Measurements from ENCODE around the gene KCNIP3. TPM values are rescaled to one million over a fixed set of nuclear protein-coding genes. Genes with fewer than 3 reads are reported as not detected.

The KCNIP3 gene
- total and polyA plus RNA-seq, 4 experiments from 2014 or later: not detected

GRCh38 chr2:95276244-95276887 is 20.8 kb upstream of the KCNIP3 start:
- DNase-seq: no peak
- Histone ChIP-seq H3K9me3 (ENCODE audit: control insufficient read depth in 1 of 2, low read length in 2 of 2) (no peaks in the 10 kb centered on the region), H3K4me3 (ENCODE audit: low read length in 2 of 2) (no peak overlapping the region), H3K27ac (ENCODE audit: low read depth, low read length) (no peak overlapping the region), H3K27me3 (ENCODE audit: insufficient read depth, low read length) (no peaks in the 10 kb centered on the region), H3K36me3 (ENCODE audit: insufficient read depth, low read length) (no peaks in the 10 kb centered on the region), H3K4me1 (ENCODE audit: insufficient read depth, low read length) (no peaks in the 10 kb centered on the region)
- Mint-ChIP-seq H3K27ac (no peak overlapping the region), H3K4me1 (peaks cover 0 to 1% (median 0%) of the 10 kb centered on the region in 4 donors), H3K36me3 (no peaks in the 10 kb centered on the region), H3K9me3 (peaks cover 0 to 2% (median 0%) of the 10 kb centered on the region in 8 donors), H3K27me3 (no peaks in the 10 kb centered on the region), H3K4me3 (no peak overlapping the region)
- CTCF ChIA-PET (ENCODE audit: partially characterized antibody): no interaction called here
- POLR2A ChIA-PET (ENCODE audit: partially characterized antibody): no interaction called here
- intact Hi-C loops (cut with micrococcal nuclease): no loop called here

- no peak overlapping the region for H3K27ac Mint-ChIP-seq
- intact Hi-C loops (cut with micrococcal nuclease): no loop called here
- H3K4me3 Mint-ChIP-seq: no peak overlapping the region
- H3K36me3 Mint-ChIP-seq: no peaks in the 10 kb centered on the region
- peaks cover 0 to 2% (median 0%) of the 10 kb centered on the region in 8 donors for H3K9me3 Mint-ChIP-seq
- peaks cover 0 to 1% (median 0%) of the 10 kb centered on the region in 4 donors for H3K4me1 Mint-ChIP-seq
- Histone ChIP-seq H3K9me3 (ENCODE audit: control insufficient read depth in 1 of 2, low read length in 2 of 2) (no peaks in the 10 kb centered on the region), H3K27me3 (ENCODE audit: insufficient read depth, low read length) (no peaks in the 10 kb centered on the region), H3K27ac (ENCODE audit: low read depth, low read length) (no peak overlapping the region), H3K36me3 (ENCODE audit: insufficient read depth, low read length) (no peaks in the 10 kb centered on the region), H3K4me3 (ENCODE audit: low read length in 2 of 2) (no peak overlapping the region), H3K4me1 (ENCODE audit: insufficient read depth, low read length) (no peaks in the 10 kb centered on the region)
- ChIA-PET POLR2A (ENCODE audit: partially characterized antibody) (no interaction called here), CTCF (ENCODE audit: partially characterized antibody) (no interaction called here)
- H3K27me3 Mint-ChIP-seq: no peaks in the 10 kb centered on the region
- no peak for DNase-seq
These were observed 20.3 kb upstream of the KCNIP3 start for GRCh38 chr2:95276888-95277245.

- intact Hi-C loops (cut with micrococcal nuclease): no loop called here
- H3K4me3 Mint-ChIP-seq: no peak overlapping the region
- Histone ChIP-seq H3K27ac (ENCODE audit: low read depth, low read length) (no peak overlapping the region), H3K36me3 (ENCODE audit: insufficient read depth, low read length) (no peaks in the 10 kb centered on the region), H3K27me3 (ENCODE audit: insufficient read depth, low read length) (no peaks in the 10 kb centered on the region), H3K4me3 (ENCODE audit: low read length in 2 of 2) (no peak overlapping the region), H3K4me1 (ENCODE audit: insufficient read depth, low read length) (no peaks in the 10 kb centered on the region), H3K9me3 (ENCODE audit: control insufficient read depth in 1 of 2, low read length in 2 of 2) (no peaks in the 10 kb centered on the region)
- peaks cover 0 to 2% (median 0%) of the 10 kb centered on the region in 8 donors for H3K9me3 Mint-ChIP-seq
- CTCF ChIA-PET (ENCODE audit: partially characterized antibody): no interaction called here
- POLR2A ChIA-PET (ENCODE audit: partially characterized antibody): no interaction called here
- no peaks in the 10 kb centered on the region for H3K36me3 Mint-ChIP-seq
- no peak for DNase-seq
- no peak overlapping the region for H3K27ac Mint-ChIP-seq
- no peaks in the 10 kb centered on the region for H3K27me3 Mint-ChIP-seq
- H3K4me1 Mint-ChIP-seq: peaks cover 0 to 1% (median 0%) of the 10 kb centered on the region in 4 donors
These were observed 19.8 kb upstream of the KCNIP3 start for GRCh38 chr2:95277246-95277906.

GRCh38 chr2:95278051-95278471 is 19.1 kb upstream of the KCNIP3 start:
- Mint-ChIP-seq H3K4me3 (no peak overlapping the region), H3K36me3 (no peaks in the 10 kb centered on the region), H3K27ac (no peak overlapping the region), H3K9me3 (peaks cover 0 to 2% (median 0%) of the 10 kb centered on the region in 8 donors), H3K4me1 (peaks cover 0 to 1% (median 0%) of the 10 kb centered on the region in 4 donors), H3K27me3 (no peaks in the 10 kb centered on the region)
- no peaks in the 10 kb centered on the region for H3K9me3 ChIP-seq (ENCODE audit: control insufficient read depth in 1 of 2, low read length in 2 of 2)
- H3K4me3 ChIP-seq (ENCODE audit: low read length in 2 of 2): no peak overlapping the region
- H3K4me1 ChIP-seq (ENCODE audit: insufficient read depth, low read length): no peaks in the 10 kb centered on the region
- H3K27ac ChIP-seq (ENCODE audit: low read depth, low read length): no peak overlapping the region
- intact Hi-C loops (cut with micrococcal nuclease): no loop called here
- no peaks in the 10 kb centered on the region for H3K36me3 ChIP-seq (ENCODE audit: insufficient read depth, low read length)
- ChIA-PET CTCF (ENCODE audit: partially characterized antibody) (no interaction called here), POLR2A (ENCODE audit: partially characterized antibody) (no interaction called here)
- no peaks in the 10 kb centered on the region for H3K27me3 ChIP-seq (ENCODE audit: insufficient read depth, low read length)
- no peak for DNase-seq

- Mint-ChIP-seq H3K9me3 (peaks cover 0 to 2% (median 0%) of the 10 kb centered on the region in 8 donors), H3K27ac (no peak overlapping the region), H3K36me3 (no peaks in the 10 kb centered on the region), H3K4me1 (no peaks in the 10 kb centered on the region), H3K27me3 (no peaks in the 10 kb centered on the region), H3K4me3 (no peak overlapping the region)
- intact Hi-C loops (cut with micrococcal nuclease): no loop called here
- Histone ChIP-seq H3K27ac (ENCODE audit: low read depth, low read length) (no peak overlapping the region), H3K4me1 (ENCODE audit: insufficient read depth, low read length) (no peaks in the 10 kb centered on the region), H3K9me3 (ENCODE audit: control insufficient read depth in 1 of 2, low read length in 2 of 2) (no peaks in the 10 kb centered on the region), H3K36me3 (ENCODE audit: insufficient read depth, low read length) (no peaks in the 10 kb centered on the region), H3K4me3 (ENCODE audit: low read length in 2 of 2) (no peak overlapping the region), H3K27me3 (ENCODE audit: insufficient read depth, low read length) (no peaks in the 10 kb centered on the region)
- CTCF ChIA-PET (ENCODE audit: partially characterized antibody): no interaction called here
- no peak for DNase-seq
- POLR2A ChIA-PET (ENCODE audit: partially characterized antibody): no interaction called here
These were observed 18.4 kb upstream of the KCNIP3 start for GRCh38 chr2:95278637-95279225.

- no peak overlapping the region for H3K27ac ChIP-seq (ENCODE audit: low read depth, low read length)
- ChIA-PET CTCF (ENCODE audit: partially characterized antibody) (no interaction called here), POLR2A (ENCODE audit: partially characterized antibody) (no interaction called here)
- peaks cover 0 to 2% (median 0%) of the 10 kb centered on the region in 8 donors for H3K9me3 Mint-ChIP-seq
- H3K9me3 ChIP-seq (ENCODE audit: control insufficient read depth in 1 of 2, low read length in 2 of 2): no peaks in the 10 kb centered on the region
- intact Hi-C loops (cut with micrococcal nuclease): no loop called here
- no peak overlapping the region for H3K4me3 Mint-ChIP-seq
- no peaks in the 10 kb centered on the region for H3K36me3 Mint-ChIP-seq
- no peaks in the 10 kb centered on the region for H3K4me1 ChIP-seq (ENCODE audit: insufficient read depth, low read length)
- H3K4me3 ChIP-seq (ENCODE audit: low read length in 2 of 2): no peak overlapping the region
- no peak for DNase-seq
- H3K36me3 ChIP-seq (ENCODE audit: insufficient read depth, low read length): no peaks in the 10 kb centered on the region
- H3K27me3 Mint-ChIP-seq: no peaks in the 10 kb centered on the region
- H3K27ac Mint-ChIP-seq: no peak overlapping the region
- no peaks in the 10 kb centered on the region for H3K4me1 Mint-ChIP-seq
- H3K27me3 ChIP-seq (ENCODE audit: insufficient read depth, low read length): no peaks in the 10 kb centered on the region
These were observed 17.6 kb upstream of the KCNIP3 start for GRCh38 chr2:95279435-95280035.

GRCh38 chr2:95281071-95281470 is 16.1 kb upstream of the KCNIP3 start:
- H3K27me3 Mint-ChIP-seq: no peaks in the 10 kb centered on the region
- Histone ChIP-seq H3K36me3 (ENCODE audit: insufficient read depth, low read length) (no peaks in the 10 kb centered on the region), H3K27me3 (ENCODE audit: insufficient read depth, low read length) (no peaks in the 10 kb centered on the region), H3K4me1 (ENCODE audit: insufficient read depth, low read length) (no peaks in the 10 kb centered on the region), H3K4me3 (ENCODE audit: low read length in 2 of 2) (no peak overlapping the region), H3K27ac (ENCODE audit: low read depth, low read length) (no peak overlapping the region), H3K9me3 (ENCODE audit: control insufficient read depth in 1 of 2, low read length in 2 of 2) (no peaks in the 10 kb centered on the region)
- H3K27ac Mint-ChIP-seq: no peak overlapping the region
- H3K9me3 Mint-ChIP-seq: peaks cover 0 to 2% (median 0%) of the 10 kb centered on the region in 8 donors
- ChIA-PET CTCF (ENCODE audit: partially characterized antibody) (no interaction called here), POLR2A (ENCODE audit: partially characterized antibody) (no interaction called here)
- DNase-seq: no peak
- H3K4me3 Mint-ChIP-seq: no peak overlapping the region
- intact Hi-C loops (cut with micrococcal nuclease): no loop called here
- no peaks in the 10 kb centered on the region for H3K4me1 Mint-ChIP-seq
- no peaks in the 10 kb centered on the region for H3K36me3 Mint-ChIP-seq

Measured in CD4-positive, alpha-beta memory T cell (primary cell).